Spinal cord (tissue), 10 donors: ENCODE measurements around the gene SAP130. TPM values are rescaled to one million over a fixed set of nuclear protein-coding genes. Genes with fewer than 3 reads are reported as not detected.
A peak's percentile ranks its signal among the peaks of the same experiment; 100 is the strongest.

Experiments
- DNase-seq, 6 donors: peaks; one replicate each; pipeline versions ENCODE4 v3.0.0 to v3.0.0-alpha.2; 2013 to 2015; ENCODE audit warnings: low spot score in 6 of 6, low read depth in 4 of 6
- H3K27ac ChIP-seq: one replicate; pipeline ENCODE4 v1.5.1; 2013; ENCODE audit warnings: low read depth, low read length, control low read depth
- H3K27me3 ChIP-seq: one replicate; pipeline ENCODE4 v1.6.1; 2013; ENCODE audit warnings: low read length; ENCODE audit not compliant: control insufficient read depth, insufficient read depth
- H3K36me3 ChIP-seq: one replicate; pipeline ENCODE4 v1.6.1; 2013; ENCODE audit warnings: low read length; ENCODE audit not compliant: control insufficient read depth, insufficient read depth
- H3K4me1 ChIP-seq: one replicate; pipeline ENCODE4 v1.6.1; 2013; ENCODE audit warnings: low read length; ENCODE audit not compliant: control insufficient read depth, insufficient read depth
- H3K4me3 ChIP-seq: one replicate; pipeline ENCODE4 v1.5.1; 2013; ENCODE audit warnings: low read depth, low read length, control low read depth
- H3K9me3 ChIP-seq: one replicate; pipeline ENCODE4 v1.6.1; 2013; ENCODE audit warnings: low read length; ENCODE audit not compliant: control insufficient read depth, insufficient read depth
- WGBS: methylation state at CpG from one replicate; pipeline ENCODE4 v1.1.5; 2013; ENCODE audit warnings: missing lambda C conversion rate; ENCODE audit not compliant: insufficient coverage; 5-methylcytosine and 5-hydroxymethylcytosine counted together
- polyA plus RNA-seq, 2 donors: library from polyadenylated mRNA; unstranded; fragments of 120-200 nt; gene quantifications; one replicate each; pipeline ENCODE4 v1.2.1, GENCODE V29; 2013; ENCODE audit not compliant: insufficient read length in 2 of 2
- total RNA-seq, 2 donors: library from RNA; depleted of rRNA in 1 of 2; stranded (reverse); fragments of 120-200 nt in 1 of 2; fragments of >200 nt in 1 of 2; gene quantifications; one replicate each; pipeline versions ENCODE4 v1.2.3 to v1.2.4, GENCODE V29; 2013 to 2014
- donor health status: healthy.

Gene SAP130
- total and polyA plus RNA-seq, 4 donors: 6.8 to 32.4 (median 21.1) TPM

DNA sequence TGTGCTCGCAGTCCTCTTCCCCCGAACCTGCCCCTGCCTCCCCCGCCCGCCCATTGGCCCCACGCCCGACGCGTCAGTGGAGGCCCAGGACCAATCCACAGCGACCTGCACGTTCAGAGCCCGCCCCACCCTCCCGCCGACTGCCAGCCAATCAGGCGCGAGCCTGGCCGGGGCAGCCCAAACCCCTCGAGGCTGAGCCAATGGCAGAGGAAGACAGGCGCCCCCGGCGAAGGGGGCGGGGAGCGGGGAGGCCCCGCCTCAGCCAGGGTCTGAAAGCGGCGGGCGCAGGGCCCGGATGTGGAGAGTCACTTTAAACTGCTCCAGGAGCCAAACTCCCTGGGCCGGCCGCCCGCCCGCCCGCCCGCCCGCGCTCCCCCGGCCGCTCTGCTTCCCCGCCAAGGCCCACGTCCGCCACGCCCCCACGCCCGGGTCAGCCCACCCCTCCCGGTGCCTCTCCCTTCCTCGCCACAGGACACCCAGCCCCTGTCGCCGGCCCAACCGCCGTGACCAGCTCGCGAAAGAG is 520 bp downstream of the SAP130 start:
- Histone ChIP-seq H3K27me3 (no peaks in the 10 kb centered on the region), H3K27ac (peak overlapping the region; percentile 92), H3K36me3 (peaks cover 4% of the 10 kb centered on the region), H3K4me3 (peak overlapping the region; percentile 85), H3K4me1 (no peaks in the 10 kb centered on the region), H3K9me3 (no peaks in the 10 kb centered on the region)
- peak; percentile 92 to 100 (median 98) for DNase-seq
- WGBS: 0% methylated on average over 41 of the region's 51 CpGs

DNA sequence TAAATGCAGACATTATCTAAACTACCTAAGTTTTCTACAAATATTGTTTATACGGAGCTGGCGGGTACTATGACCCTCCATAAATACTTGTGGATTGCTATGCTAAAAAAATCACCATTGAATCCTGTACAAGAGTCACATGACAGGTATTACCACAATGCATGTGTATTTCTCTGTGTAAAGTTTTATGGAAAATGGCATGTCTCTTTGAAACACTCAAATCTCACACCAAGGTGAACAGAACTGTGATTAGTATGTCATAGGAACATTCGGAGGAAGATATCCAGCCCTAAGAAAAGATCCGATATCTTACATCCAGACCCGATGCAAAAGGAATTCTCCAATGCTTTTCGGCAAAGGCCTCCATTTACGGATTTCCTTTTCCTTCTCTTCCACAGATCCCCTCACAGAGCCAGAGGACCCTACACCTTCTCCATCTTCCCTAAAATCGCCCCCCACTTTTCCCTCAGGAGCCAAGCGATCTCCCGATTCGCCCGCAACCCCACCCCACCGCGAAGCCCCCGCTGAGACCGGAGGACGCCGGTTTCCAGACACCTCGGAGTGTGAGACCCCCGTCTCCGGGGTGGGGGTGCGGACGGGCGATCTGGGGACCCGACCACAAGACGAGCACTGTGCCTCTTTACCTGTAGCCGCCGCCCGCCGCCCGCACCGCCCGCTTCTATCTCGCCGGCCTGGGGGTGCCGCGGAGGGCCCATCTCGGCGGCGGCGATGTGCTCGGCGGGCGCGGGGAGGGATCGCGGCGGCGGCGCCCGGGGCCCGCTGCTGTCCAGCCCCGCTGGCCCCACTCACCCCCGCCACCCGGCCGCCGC is 1.2 kb downstream of the SAP130 start:
- whole genome bisulfite sequencing: under 1% methylated on average over 55 of the region's 57 CpGs
- H3K27ac ChIP-seq: peak overlapping the region; percentile 57
- peak in 2 of 6 donors; percentile 5 to 38 for DNase-seq

DNA sequence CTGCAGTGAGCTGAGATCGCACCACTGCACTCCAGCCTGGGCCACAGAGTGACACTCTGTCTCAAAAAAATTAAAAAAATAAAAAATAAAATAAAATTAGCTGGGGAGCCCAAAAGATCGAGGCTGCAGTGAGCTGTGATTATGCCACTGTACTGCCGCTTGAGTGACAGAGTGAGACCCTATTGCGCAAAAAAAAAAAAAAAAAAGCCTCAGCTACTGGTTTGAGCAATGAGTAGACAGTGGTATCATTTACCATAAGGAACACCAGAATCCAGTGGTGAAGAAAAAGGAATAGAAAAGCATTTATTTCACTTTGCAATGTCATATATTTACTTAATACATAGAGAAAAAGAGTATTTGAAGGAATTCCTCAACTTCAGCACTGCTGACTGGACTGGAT is 3.0 kb downstream of the SAP130 start:
- Histone ChIP-seq H3K27ac (no peak overlapping the region), H3K4me3 (no peak overlapping the region), H3K27me3 (no peaks in the 10 kb centered on the region), H3K9me3 (no peaks in the 10 kb centered on the region), H3K4me1 (no peaks in the 10 kb centered on the region), H3K36me3 (peaks cover 6% of the 10 kb centered on the region)
- 80% methylated on average over 1 of the region's 4 CpGs for WGBS
- DNase-seq: no peak

More for the DNA sequence above, 1.2 kb downstream of the SAP130 start:
- no peaks in the 10 kb centered on the region for H3K4me1 ChIP-seq
- no peaks in the 10 kb centered on the region for H3K9me3 ChIP-seq
- peaks cover 4% of the 10 kb centered on the region for H3K36me3 ChIP-seq
- no peaks in the 10 kb centered on the region for H3K27me3 ChIP-seq
- peak overlapping the region; percentile 80 for H3K4me3 ChIP-seq

DNA sequence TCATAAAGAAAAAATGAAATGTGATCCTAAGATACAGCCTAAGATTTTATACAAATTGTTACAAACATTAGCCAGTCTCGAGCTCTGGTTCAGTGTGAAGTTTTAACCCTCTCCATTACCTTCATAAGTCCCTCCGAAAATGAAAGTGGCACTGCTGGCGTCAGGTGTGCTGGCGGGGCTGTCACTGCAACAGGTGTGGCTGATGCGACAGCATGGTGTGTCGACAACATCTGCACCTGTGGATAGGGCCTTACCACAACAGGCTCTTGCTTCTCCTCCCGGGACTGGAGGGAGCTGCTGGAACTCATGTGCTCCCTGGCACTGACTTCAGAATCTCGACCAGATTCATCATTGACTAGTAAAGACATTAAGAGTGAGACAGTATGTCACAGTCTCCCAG is 10.3 kb downstream of the SAP130 start:
- no peak overlapping the region for H3K27ac ChIP-seq
- no peaks in the 10 kb centered on the region for H3K9me3 ChIP-seq
- H3K36me3 ChIP-seq: peaks cover 52% of the 10 kb centered on the region
- peaks cover 7% of the 10 kb centered on the region for H3K4me1 ChIP-seq
- DNase-seq: no peak
- no peak overlapping the region for H3K4me3 ChIP-seq
- no peaks in the 10 kb centered on the region for H3K27me3 ChIP-seq
- 100% methylated on average over 7 of the region's 8 CpGs for WGBS

DNA sequence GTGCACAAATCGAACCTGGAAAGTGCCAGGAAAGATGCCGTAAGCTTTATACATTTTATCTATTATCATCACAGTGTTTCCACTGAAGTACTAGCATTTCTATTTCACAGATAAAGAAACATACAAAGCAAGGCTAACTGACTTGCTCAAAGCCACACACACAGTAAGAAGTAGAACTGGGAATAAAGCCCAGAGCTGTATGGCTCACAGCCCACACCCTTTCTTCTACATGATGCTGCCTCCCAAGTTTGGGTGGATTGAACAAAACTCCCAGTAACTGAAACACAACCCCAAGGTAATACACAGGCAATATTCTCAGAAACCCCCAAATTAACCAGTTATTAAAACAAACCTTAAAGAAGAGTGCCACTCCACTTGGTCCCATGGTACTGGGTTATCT is 11.2 kb downstream of the SAP130 start:
- peaks cover 60% of the 10 kb centered on the region for H3K36me3 ChIP-seq
- WGBS: 86% methylated on average over 2 of the region's 2 CpGs
- H3K27me3 ChIP-seq: no peaks in the 10 kb centered on the region

DNA sequence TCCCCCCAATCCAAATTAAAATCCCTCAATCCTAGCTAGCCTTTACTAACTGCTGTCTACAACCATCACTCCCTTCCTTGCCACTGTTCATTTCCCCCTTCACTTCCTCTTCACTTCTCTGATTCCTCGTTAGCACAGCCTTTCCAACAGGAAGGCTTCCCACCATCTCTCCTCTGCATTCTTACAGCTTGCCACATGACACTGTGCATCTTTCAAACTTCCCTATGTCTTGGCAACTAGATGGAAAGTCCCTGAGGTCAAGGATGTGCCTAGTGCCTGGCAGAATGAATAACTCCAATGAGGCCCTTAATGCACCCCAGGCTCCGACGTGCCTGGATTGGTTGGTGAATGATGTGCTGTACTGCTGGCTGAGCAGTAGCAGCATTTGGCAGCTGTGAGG is 15.2 kb downstream of the SAP130 start:
- H3K27ac ChIP-seq: no peak overlapping the region
- peaks cover 7% of the 10 kb centered on the region for H3K4me1 ChIP-seq
- H3K9me3 ChIP-seq: no peaks in the 10 kb centered on the region
- no peak for DNase-seq
- WGBS: 92% methylated on average over 3 of the region's 3 CpGs
- peaks cover 83% of the 10 kb centered on the region for H3K36me3 ChIP-seq
- no peak overlapping the region for H3K4me3 ChIP-seq
- no peaks in the 10 kb centered on the region for H3K27me3 ChIP-seq

More for the DNA sequence above, 11.2 kb downstream of the SAP130 start:
- H3K4me1 ChIP-seq: peaks cover 7% of the 10 kb centered on the region
- peak in 4 of 6 donors; percentile 7 to 81 (median 36) for DNase-seq
- H3K9me3 ChIP-seq: no peaks in the 10 kb centered on the region
- no peak overlapping the region for H3K4me3 ChIP-seq
- no peak overlapping the region for H3K27ac ChIP-seq

DNA sequence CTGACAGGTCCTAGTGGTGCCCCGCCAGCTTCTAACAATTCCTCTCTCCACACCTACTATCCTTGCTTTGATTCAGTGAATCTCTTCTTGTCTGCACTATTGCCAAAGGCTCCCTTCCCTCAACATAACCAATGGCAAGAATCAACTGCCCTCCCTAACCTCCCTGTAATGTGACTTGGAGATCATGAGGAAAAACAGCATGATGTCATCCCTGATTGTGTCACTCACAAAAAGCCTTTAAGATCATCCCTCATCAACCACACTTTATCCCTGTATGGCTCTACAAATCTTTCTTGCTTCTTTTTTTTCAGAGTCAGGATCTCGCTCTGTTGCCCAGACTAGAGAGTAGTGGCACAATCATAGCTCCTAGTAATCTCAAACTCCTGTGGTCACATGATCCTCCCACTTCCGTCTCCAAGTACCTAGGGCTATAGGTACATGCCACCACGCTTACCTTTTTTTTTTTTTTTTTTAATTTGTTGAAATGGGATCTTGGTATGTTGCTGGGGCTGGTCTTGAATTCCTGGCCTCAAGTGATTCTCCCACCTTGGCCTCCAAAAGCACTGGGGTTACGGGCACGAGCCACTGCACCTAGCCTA is 19.7 kb downstream of the SAP130 start:
- H3K9me3 ChIP-seq: no peaks in the 10 kb centered on the region
- no peak for DNase-seq
- 93% methylated on average over 2 of the region's 6 CpGs for WGBS
- no peaks in the 10 kb centered on the region for H3K4me1 ChIP-seq
- no peak overlapping the region for H3K27ac ChIP-seq
- no peaks in the 10 kb centered on the region for H3K27me3 ChIP-seq
- peaks cover 56% of the 10 kb centered on the region for H3K36me3 ChIP-seq
- H3K4me3 ChIP-seq: no peak overlapping the region

DNA sequence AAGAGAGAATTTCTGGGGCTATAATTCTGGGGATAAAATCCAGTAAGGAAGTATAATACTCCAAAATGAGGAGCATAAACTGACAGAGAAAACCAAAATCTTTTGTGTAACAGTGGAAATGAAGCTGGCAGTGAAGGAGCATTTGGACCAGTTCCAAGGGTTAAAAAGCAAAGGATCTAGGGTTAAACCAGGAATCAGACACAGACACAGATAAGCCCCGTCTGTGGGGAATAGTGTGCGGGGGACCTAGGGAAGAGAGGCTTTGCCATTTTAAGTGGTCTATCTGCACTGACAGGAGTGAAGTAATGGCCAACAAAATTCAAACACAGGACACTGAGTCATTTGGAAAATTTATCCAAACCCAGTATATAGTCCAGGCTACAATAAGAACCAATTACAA is 23.4 kb downstream of the SAP130 start:
- no peaks in the 10 kb centered on the region for H3K4me1 ChIP-seq
- H3K36me3 ChIP-seq: peaks cover 37% of the 10 kb centered on the region
- no peak overlapping the region for H3K4me3 ChIP-seq
- H3K27ac ChIP-seq: no peak overlapping the region
- no peaks in the 10 kb centered on the region for H3K9me3 ChIP-seq
- no CpG with 5 or more reads among the region's 2 CpGs for WGBS
- DNase-seq: no peak
- no peaks in the 10 kb centered on the region for H3K27me3 ChIP-seq

DNA sequence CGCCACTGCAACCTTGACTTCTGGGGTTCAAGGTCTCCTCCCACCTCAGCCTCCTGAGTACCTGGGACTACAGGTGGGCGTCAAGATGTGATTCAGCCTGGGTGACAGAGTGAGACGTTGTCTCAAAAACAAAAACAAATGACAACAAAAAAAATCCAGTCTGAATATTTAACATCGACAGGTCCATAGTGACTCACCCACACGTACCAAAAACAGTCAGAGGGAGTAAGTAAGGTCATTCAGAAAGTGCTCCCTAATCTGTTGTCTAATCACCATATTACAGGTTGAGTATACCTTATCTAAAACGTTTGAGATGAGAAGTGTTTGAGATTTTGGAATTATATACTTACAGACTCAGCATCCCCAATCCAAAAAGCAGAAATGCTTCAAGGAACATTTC is 24.4 kb downstream of the SAP130 start:
- no peak overlapping the region for H3K27ac ChIP-seq
- 100% methylated on average over 2 of the region's 6 CpGs for WGBS
- H3K4me3 ChIP-seq: no peak overlapping the region
- no peaks in the 10 kb centered on the region for H3K4me1 ChIP-seq
- no peaks in the 10 kb centered on the region for H3K9me3 ChIP-seq
- no peak for DNase-seq
- peaks cover 37% of the 10 kb centered on the region for H3K36me3 ChIP-seq
- no peaks in the 10 kb centered on the region for H3K27me3 ChIP-seq
